Activated CD4-positive, alpha-beta memory T cell treated with anti-CD3 and anti-CD28 coated beads, Interleukin-2, amount 10 ng/mL, durations not matched to agents 7 days and 5 days (primary cell): ENCODE results near the gene CDK2AP2. TPM values are rescaled to one million over a fixed set of nuclear protein-coding genes. Genes with fewer than 3 reads are reported as not detected.
"Not testable (repeated sequence)": the region's sequence is repeated elsewhere in the genome, so short reads cannot be mapped to it uniquely, and the experiment has no call there.

Source experiments
- CTCF ChIA-PET: fragments of 350-600 bp; sonication (Branson Sonifier 250); formaldehyde crosslinking; loops from one replicate; lab custom pipeline; 2021; ENCODE audit warnings: antibody characterized with exemption, inconsistent platforms; lab: Charles Lee
- POLR2A ChIA-PET: fragments of 350-600 bp; sonication (Branson Sonifier 250); formaldehyde crosslinking; loops from one replicate; lab custom pipeline; 2021; ENCODE audit warnings: antibody characterized with exemption; lab: Charles Lee
- DNase-seq: peaks from one replicate; pipeline ENCODE4 v3.0.0-alpha.2; 2020
- H3K27ac Mint-ChIP-seq: one replicate; pipeline ENCODE4 v1.8.0; 2021; ENCODE audit warnings: mild to moderate bottlenecking, mixed read lengths
- H3K27me3 Mint-ChIP-seq: one replicate; pipeline ENCODE4 v1.8.0; 2021; ENCODE audit warnings: mixed read lengths
- H3K36me3 Mint-ChIP-seq: one replicate; pipeline ENCODE4 v1.8.0; 2021; ENCODE audit warnings: low read depth, mixed read lengths
- H3K4me1 Mint-ChIP-seq: one replicate; pipeline ENCODE4 v1.8.0; 2021; ENCODE audit warnings: mixed read lengths
- H3K4me3 Mint-ChIP-seq: one replicate; pipeline ENCODE4 v1.8.0; 2021; ENCODE audit warnings: mild to moderate bottlenecking, mixed read lengths
- H3K9me3 Mint-ChIP-seq: one replicate; pipeline ENCODE4 v1.8.0; 2021; ENCODE audit warnings: mixed read lengths
- total RNA-seq, 2 experiments: library from RNA; stranded (reverse); gene quantifications; one replicate each; pipeline ENCODE4 v1.2.3, GENCODE V29; 2021

Gene CDK2AP2
- total RNA-seq, 2 experiments from 2014 or later, result 116 to 119 TPM

DNA sequence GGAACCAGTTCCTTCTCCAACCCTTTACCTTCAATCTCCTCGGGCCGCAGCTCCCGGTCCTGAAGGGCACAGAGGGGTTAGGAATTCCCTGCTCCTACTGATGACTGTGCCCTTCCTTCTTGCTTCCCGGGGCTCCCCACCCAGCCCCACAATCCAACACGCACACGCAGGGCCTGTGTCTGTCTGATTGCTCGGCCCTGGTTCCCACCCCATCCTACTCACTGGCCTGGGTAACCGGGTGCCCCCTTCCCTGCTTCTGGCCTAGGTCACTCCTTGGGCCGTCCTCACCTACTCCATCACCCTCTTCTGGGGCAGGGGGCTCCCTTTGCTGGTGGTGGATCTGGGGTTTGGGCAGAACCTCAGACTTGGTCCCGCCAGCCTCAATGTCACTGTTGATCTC, 14.0 kb upstream of the CDK2AP2 start:
- no peaks in the 10 kb centered on the region for H3K4me1 Mint-ChIP-seq
- ChIA-PET CTCF (no interaction called here), POLR2A (no interaction called here)
- no peak overlapping the region for H3K4me3 Mint-ChIP-seq
- no peaks in the 10 kb centered on the region for H3K9me3 Mint-ChIP-seq
- no peak overlapping the region for H3K27ac Mint-ChIP-seq
- no peaks in the 10 kb centered on the region for H3K36me3 Mint-ChIP-seq
- no peak for DNase-seq
- H3K27me3 Mint-ChIP-seq, result no peaks in the 10 kb centered on the region

GRCh38 chr11:67520856-67521824, 13.2 kb upstream of the CDK2AP2 start:
- H3K27ac Mint-ChIP-seq, result no peak overlapping the region
- no peak overlapping the region for H3K4me3 Mint-ChIP-seq
- CTCF ChIA-PET, result interaction anchor here (0.6 kb wide), 1 partner anchor 177 kb away, joined by 4 read pairs; no protein-coding TSS in a partner anchor

DNA sequence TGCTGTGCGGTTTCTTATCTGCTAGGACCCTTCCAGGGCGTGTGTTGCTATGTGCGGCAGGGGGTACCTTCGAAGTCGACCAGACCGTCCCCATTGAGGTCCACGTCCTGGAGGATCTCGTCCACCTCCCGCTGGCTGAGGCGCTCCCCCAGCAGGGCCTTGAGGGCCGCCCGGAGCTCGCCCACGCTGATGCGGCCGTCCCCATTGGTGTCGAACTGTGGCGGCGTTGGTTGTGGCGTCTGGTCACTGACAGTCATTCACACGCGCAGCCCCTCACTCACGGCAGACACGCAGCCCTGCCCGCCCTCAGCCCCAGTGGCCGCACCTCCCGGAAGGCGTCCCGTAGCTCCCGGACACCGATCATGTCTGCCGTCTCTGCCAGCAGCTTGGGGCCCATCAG, 11.8 kb upstream of the CDK2AP2 start:
- H3K27me3 Mint-ChIP-seq, result no peaks in the 10 kb centered on the region
- H3K27ac Mint-ChIP-seq, result no peak overlapping the region
- no peak for DNase-seq
- H3K36me3 Mint-ChIP-seq, result no peaks in the 10 kb centered on the region
- CTCF ChIA-PET, result no interaction called here
- H3K4me1 Mint-ChIP-seq, result no peaks in the 10 kb centered on the region
- POLR2A ChIA-PET, result no interaction called here
- no peaks in the 10 kb centered on the region for H3K9me3 Mint-ChIP-seq
- no peak overlapping the region for H3K4me3 Mint-ChIP-seq

More at GRCh38 chr11:67520856-67521824, 13.2 kb upstream of the CDK2AP2 start:
- no peaks in the 10 kb centered on the region for H3K27me3 Mint-ChIP-seq
- no peaks in the 10 kb centered on the region for H3K36me3 Mint-ChIP-seq
- no peak for DNase-seq
- H3K4me1 Mint-ChIP-seq, result no peaks in the 10 kb centered on the region
- POLR2A ChIA-PET, result no interaction called here
- H3K9me3 Mint-ChIP-seq, result no peaks in the 10 kb centered on the region

DNA sequence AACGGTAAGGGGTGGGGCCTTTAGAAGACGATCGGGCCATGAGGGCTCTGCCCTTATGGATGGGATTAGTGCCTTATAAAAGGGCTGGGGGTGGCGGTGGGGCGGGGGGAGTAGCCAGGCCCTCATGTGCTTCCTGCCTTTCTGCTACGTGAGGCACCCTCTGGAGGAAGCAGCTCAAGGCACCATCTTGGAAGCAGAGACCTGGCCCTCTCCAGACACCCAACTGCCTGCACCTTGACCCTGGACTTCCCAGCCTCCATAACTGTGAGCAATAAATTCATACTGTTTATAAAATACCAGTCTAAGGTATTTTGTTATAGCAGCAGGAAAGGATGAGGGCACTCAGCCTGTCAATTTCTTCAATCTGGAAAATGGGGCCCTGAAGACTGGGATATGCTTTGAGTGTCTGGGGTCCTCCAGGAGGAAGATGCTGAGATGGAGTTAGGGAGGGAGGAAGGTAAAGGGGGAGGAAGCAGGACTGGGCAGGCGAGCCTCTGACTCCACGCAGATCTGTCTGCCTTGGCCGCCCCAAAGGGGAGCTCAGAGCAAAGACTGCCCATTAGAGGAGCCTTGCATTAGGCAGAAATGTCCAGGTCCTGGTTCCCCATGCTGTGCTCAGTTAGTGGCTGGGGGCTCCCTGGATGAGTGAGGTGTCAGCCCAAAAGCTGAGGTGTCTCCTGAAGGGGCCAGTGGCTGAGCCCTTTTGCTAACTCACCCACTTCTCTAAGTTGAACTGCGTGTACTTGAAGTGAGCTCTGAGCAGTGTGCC, 10.0 kb upstream of the CDK2AP2 start:
- DNase-seq, result no peak
- H3K27ac Mint-ChIP-seq, result no peak overlapping the region
- H3K4me1 Mint-ChIP-seq, result no peaks in the 10 kb centered on the region
- peaks cover 9% of the 10 kb centered on the region for H3K27me3 Mint-ChIP-seq
- H3K4me3 Mint-ChIP-seq, result no peak overlapping the region
- no peaks in the 10 kb centered on the region for H3K9me3 Mint-ChIP-seq
- no peaks in the 10 kb centered on the region for H3K36me3 Mint-ChIP-seq
- POLR2A ChIA-PET, result no interaction called here
- CTCF ChIA-PET, result no interaction called here

GRCh38 chr11:67516806-67517205, 8.8 kb upstream of the CDK2AP2 start:
- CTCF ChIA-PET, result no interaction called here
- no peak overlapping the region for H3K27ac Mint-ChIP-seq
- no peaks in the 10 kb centered on the region for H3K36me3 Mint-ChIP-seq
- POLR2A ChIA-PET, result no interaction called here
- DNase-seq, result no peak
- H3K27me3 Mint-ChIP-seq, result peaks cover 11% of the 10 kb centered on the region
- no peak overlapping the region for H3K4me3 Mint-ChIP-seq
- no peaks in the 10 kb centered on the region for H3K4me1 Mint-ChIP-seq
- H3K9me3 Mint-ChIP-seq, result no peaks in the 10 kb centered on the region

DNA sequence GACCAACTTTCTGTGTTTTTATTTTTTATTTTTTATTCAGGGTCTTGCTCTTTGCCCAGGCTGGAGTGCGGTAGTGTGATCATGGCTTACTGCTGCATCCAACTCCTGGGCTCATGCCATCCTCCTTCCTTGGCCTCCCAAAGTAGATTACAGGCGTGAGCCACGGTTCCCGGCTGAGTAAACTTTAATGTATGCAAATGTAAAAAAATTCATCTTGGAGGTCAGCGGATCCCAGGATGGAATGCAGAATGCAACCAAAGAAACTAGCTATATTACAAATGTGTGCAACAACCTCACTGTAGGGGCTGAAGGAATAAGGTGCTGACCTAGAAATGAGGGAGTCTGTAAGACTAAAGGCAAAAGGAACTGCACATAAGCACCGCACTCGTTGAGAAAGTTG, 6.2 kb upstream of the CDK2AP2 start:
- Mint-ChIP-seq H3K27ac (no peak overlapping the region), H3K4me1 (peaks cover 5% of the 10 kb centered on the region), H3K4me3 (no peak overlapping the region), H3K9me3 (no peaks in the 10 kb centered on the region), H3K27me3 (peaks cover 17% of the 10 kb centered on the region), H3K36me3 (no peaks in the 10 kb centered on the region)
- ChIA-PET CTCF (interaction anchor here (1.6 kb wide), 1 partner anchor 100 kb away, joined by 4 read pairs; no protein-coding TSS in a partner anchor), POLR2A (no interaction called here)
- DNase-seq, result no peak

GRCh38 chr11:67511558-67511957, 3.6 kb upstream of the CDK2AP2 start:
- POLR2A ChIA-PET, H3K27ac Mint-ChIP-seq, H3K4me3 Mint-ChIP-seq, H3K36me3 Mint-ChIP-seq, H3K9me3 Mint-ChIP-seq, DNase-seq: not testable (repeated sequence)
- CTCF ChIA-PET, result interaction anchor here (0.6 kb wide), 1 partner anchor 221 kb away, joined by 3 read pairs; no protein-coding TSS in a partner anchor
- Mint-ChIP-seq H3K4me1 (peaks cover 23% of the 10 kb centered on the region), H3K27me3 (peaks cover 17% of the 10 kb centered on the region)

DNA sequence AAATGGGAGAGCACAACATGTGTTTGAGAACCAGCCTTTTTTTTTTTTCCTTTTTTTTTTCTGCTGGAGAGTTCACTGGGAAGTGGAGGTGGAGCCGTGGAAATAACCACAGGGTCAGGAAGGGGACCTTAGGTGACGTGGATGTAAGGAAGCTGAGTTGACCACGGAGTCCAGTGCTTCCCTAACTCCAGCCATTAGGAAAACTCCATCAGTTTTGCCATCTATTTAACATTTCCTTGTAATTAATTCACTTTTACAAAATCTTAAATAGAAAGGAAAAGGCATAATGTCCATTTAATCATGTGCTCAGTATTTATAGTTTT, 2.0 kb upstream of the CDK2AP2 start:
- POLR2A ChIA-PET, result no interaction called here
- Mint-ChIP-seq H3K27ac (no peak overlapping the region), H3K27me3 (peaks cover 17% of the 10 kb centered on the region), H3K4me3 (no peak overlapping the region), H3K4me1 (peaks cover 35% of the 10 kb centered on the region), H3K36me3 (peaks cover 13% of the 10 kb centered on the region), H3K9me3 (no peaks in the 10 kb centered on the region)
- no peak for DNase-seq
- CTCF ChIA-PET, result no interaction called here

DNA sequence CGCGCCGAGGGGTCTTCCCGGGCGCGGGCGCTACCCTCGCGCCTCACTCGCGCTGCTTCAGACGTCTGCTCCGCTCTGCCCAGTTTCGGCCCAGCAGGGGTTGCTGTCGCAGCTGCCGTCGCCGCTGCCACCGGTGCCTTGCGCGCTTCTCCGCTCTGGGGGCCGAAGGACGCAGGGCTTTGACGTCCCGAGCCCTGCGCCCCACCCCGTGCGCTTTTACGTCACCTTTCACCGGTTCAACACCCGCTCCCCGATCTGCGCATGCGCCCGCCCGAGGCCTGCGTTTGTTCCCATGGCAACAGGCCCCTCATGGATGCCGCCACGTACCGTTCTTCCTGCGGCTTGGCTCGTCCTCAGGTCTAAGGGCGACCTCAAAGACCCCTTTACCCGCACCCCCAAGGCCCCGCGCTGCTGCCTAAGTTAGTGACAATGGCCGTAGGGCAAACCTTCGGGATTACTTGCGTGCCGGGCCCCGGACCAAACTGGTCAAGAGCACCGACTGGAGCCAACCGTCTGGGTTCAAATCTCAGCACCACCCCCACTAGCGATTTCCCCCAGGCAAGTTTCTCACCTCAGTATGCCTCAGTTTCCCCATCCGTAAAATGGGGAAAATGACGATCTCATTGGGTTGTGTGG, 642 bp upstream of the CDK2AP2 start:
- peak overlapping the region; percentile 93 for H3K4me3 Mint-ChIP-seq
- ChIA-PET CTCF (interaction anchor here (1.9 kb wide), 1 partner anchor 157 kb away, joined by 5 read pairs; no protein-coding TSS in a partner anchor), POLR2A (interaction anchor here (1.0 to 1.6 kb wide), 8 partner anchors 26 to 156 kb away, joined by 3 to 17 read pairs (median 4); partner anchors contain the start of genes AIP, PPP1CA, PTPRCAP and RAD9A)
- peak; percentile 98 for DNase-seq
- H3K4me1 Mint-ChIP-seq, result peaks cover 36% of the 10 kb centered on the region
- peaks cover 16% of the 10 kb centered on the region for H3K36me3 Mint-ChIP-seq
- no peaks in the 10 kb centered on the region for H3K9me3 Mint-ChIP-seq
- peak overlapping the region; percentile 90 for H3K27ac Mint-ChIP-seq
- peaks cover 10% of the 10 kb centered on the region for H3K27me3 Mint-ChIP-seq

DNA sequence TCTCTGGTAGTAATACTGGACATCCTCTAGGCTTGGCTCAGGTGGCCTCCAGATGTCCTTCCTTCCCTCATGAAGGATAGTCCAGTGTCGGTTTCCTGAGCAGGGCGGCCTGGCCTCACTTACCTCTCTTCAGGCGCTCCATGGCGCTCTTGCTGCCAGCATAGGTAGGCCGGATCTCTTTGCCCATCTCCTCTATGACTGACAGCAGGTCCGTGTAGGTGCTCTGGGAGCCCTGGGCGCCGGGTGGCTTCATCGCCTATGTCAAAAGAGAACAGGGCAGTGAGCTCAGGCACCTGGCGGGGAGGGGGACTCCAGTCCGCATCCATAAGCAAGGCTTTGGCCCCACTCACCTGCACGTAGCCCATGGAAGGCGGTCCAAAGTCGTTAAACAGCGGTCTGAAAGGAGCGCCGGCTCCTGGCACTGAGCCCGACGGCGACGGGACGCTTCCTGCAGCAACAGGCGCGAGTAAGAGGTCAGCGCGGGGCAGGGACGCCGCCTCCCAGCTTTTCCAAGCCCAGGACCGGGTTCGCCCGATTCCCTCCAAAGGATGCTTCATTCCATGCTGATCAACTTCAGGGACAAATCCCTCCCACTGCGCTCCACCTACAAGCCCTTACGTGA, 609 bp downstream of the CDK2AP2 start:
- Mint-ChIP-seq H3K4me1 (peaks cover 46% of the 10 kb centered on the region), H3K9me3 (no peaks in the 10 kb centered on the region), H3K27ac (peak overlapping the region; percentile 90), H3K4me3 (peak overlapping the region; percentile 93), H3K27me3 (peaks cover 7% of the 10 kb centered on the region), H3K36me3 (peaks cover 24% of the 10 kb centered on the region)
- ChIA-PET POLR2A (interaction anchor here (1.0 to 1.6 kb wide), 7 partner anchors 25 to 116 kb away, joined by 3 to 17 read pairs (median 4); partner anchors contain the start of genes AIP, PPP1CA, PTPRCAP and RAD9A), CTCF (interaction anchor here (0.9 to 1.9 kb wide), 3 partner anchors 68 to 156 kb away, joined by 3 to 7 read pairs (median 5); partner anchors contain the start of gene PTPRCAP)
- no peak for DNase-seq

DNA sequence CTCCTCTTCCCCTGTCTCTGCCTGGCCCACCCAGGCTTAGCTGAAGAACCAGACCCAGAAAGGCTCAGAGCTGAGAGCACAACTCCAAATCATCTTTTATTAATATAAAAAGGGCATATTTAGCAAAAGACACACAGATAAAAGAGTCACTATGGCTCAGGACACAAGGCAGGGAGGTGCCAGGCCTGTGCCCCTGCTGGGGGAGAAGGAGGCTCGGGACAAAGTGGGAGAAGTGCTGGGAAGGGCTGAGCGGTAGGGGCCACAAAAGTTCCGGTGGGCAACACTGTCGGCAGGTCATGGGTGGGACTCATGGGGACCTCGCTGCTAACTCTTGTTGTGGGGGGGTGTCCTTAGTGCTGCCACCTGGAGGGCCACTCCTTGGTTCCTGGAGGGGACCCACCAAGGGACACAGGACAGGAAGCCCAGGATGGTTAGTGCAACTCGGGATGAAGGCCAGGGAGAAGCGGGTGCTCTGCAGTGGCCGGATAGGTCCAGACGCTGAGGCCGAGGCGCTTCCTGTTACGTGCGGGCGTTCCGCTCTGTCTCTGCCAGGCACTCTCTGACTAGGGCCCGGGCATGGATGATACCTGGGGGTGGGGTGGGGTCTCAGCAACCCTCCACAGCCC, 1.4 kb downstream of the CDK2AP2 start:
- peak overlapping the region; percentile 93 for H3K4me3 Mint-ChIP-seq
- CTCF ChIA-PET, result interaction anchor here (0.7 to 2.8 kb wide), 6 partner anchors 22 to 150 kb away, joined by 3 to 15 read pairs (median 6); partner anchors contain the start of genes AIP, PPP1CA and PTPRCAP
- no peaks in the 10 kb centered on the region for H3K9me3 Mint-ChIP-seq
- H3K36me3 Mint-ChIP-seq, result peaks cover 30% of the 10 kb centered on the region
- POLR2A ChIA-PET, result interaction anchor here (1.1 to 2.9 kb wide), 6 partner anchors 19 to 105 kb away, joined by 6 to 39 read pairs (median 14); partner anchors contain the start of genes PPP1CA, PTPRCAP and TBC1D10C
- H3K27me3 Mint-ChIP-seq, result peaks cover 6% of the 10 kb centered on the region
- H3K4me1 Mint-ChIP-seq, result peaks cover 47% of the 10 kb centered on the region
- DNase-seq, result no peak
- H3K27ac Mint-ChIP-seq, result peak overlapping the region; percentile 90
